ENCODE measurements around the gene DPP6.

The DPP6 gene

DNA sequence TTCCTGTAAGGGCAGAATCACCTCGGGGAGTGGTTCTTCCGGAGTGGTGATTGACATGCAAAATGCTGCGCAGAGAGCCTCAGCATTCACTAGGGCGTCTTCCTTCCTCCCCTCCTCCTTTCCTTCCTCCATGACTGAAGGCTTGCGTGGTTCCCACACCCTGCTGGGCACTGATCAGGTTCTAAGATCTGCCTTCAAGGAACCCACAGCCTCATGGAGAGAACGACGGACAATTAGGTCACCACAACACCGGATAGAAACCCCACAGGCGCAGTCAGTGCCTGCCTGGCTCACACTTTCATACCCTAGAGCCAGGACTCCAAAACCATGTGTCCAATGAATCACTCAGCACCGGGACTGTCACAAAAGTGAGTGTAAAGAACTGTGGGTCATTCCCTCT is 131.3 kb downstream of the DPP6 start:
- H3K4me3 ChIP-seq (ENCODE audit: low read depth, low read length) = no peak overlapping the region
- DNase-seq (ENCODE audit: low read depth, low spot score) = no peak
- ChIA-PET POLR2A (no interaction called here), CTCF (no interaction called here)
- TF ChIP-seq CTCF (IDR thresholded peaks at IDR 0.05; ENCODE audit: insufficient read depth, low read length, missing control alignments) = no peak

DNA sequence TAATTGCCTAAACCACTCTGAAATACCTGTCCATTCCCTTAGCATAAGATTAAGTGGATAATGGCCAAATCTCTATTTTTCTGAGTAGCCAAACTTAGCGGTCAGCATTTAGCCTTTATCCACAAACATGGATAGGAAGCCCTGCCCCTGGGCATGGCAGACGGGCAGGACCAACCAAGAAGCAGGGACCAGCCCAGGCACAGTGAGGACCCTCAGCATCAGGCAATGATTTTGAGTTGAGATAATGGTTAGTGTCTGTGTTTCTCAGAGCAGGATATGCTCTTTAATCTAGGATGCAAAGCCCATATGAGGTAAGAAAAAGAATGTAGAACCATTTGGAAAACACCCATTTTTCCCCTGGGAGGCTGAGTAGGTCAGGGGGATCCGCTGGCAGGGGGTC is 131.7 kb downstream of the DPP6 start:
- POLR2A ChIA-PET = no interaction called here
- CTCF ChIA-PET = no interaction called here
- DNase-seq (ENCODE audit: low read depth, low spot score) = no peak
- TF ChIP-seq CTCF (IDR thresholded peaks at IDR 0.05; ENCODE audit: insufficient read depth, low read length, missing control alignments) = no peak
- no peak overlapping the region for H3K4me3 ChIP-seq (ENCODE audit: low read depth, low read length)

DNA sequence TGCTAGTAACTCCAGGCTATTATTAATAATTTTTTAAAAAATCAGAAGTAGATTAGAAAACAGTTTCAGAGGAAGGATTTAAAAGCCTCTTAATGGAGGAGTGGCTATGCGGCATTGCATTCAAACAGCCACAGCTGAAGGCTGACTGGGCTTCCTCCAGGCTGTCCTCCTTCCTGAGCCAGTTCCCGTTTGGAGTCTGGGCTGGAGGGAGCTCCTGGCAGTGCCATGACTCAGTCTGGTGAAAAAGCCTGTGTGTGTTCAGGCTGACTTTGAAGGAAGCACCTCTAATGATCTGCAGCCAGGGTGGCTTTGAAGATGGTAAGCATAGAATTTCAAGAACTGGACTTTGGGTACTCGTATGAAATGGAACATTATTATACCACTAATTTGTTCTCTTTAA is 134.6 kb downstream of the DPP6 start:
- no peak overlapping the region for H3K4me3 ChIP-seq (ENCODE audit: low read depth, low read length)
- POLR2A ChIA-PET = no interaction called here
- TF ChIP-seq CTCF (IDR thresholded peaks at IDR 0.05; ENCODE audit: insufficient read depth, low read length, missing control alignments) = no peak
- CTCF ChIA-PET = no interaction called here
- no peak for DNase-seq (ENCODE audit: low read depth, low spot score)

GRCh38 chr7:154188330-154188729 is 136.1 kb downstream of the DPP6 start:
- ChIA-PET POLR2A (no interaction called here), CTCF (no interaction called here)
- no peak for TF ChIP-seq CTCF (IDR thresholded peaks at IDR 0.05; ENCODE audit: insufficient read depth, low read length, missing control alignments)

GRCh38 chr7:154195266-154195665 is 143.1 kb downstream of the DPP6 start:
- no peak overlapping the region for H3K4me3 ChIP-seq (ENCODE audit: low read depth, low read length)
- CTCF ChIA-PET = no interaction called here
- DNase-seq (ENCODE audit: low read depth, low spot score) = no peak
- POLR2A ChIA-PET = no interaction called here
- TF ChIP-seq CTCF (IDR thresholded peaks at IDR 0.05; ENCODE audit: insufficient read depth, low read length, missing control alignments) = no peak

More at GRCh38 chr7:154188330-154188729, 136.1 kb downstream of the DPP6 start:
- H3K4me3 ChIP-seq (ENCODE audit: low read depth, low read length) = no peak overlapping the region
- no peak for DNase-seq (ENCODE audit: low read depth, low spot score)

- no peak for TF ChIP-seq CTCF (IDR thresholded peaks at IDR 0.05; ENCODE audit: insufficient read depth, low read length, missing control alignments)
- H3K4me3 ChIP-seq (ENCODE audit: low read depth, low read length) = no peak overlapping the region
- ChIA-PET POLR2A (no interaction called here), CTCF (no interaction called here)
- DNase-seq (ENCODE audit: low read depth, low spot score) = no peak
Observed at GRCh38 chr7:154198481-154198880, 146.3 kb downstream of the DPP6 start.
